ENCODE measurements around the gene GAS2L3. TPM values are rescaled to one million over a fixed set of nuclear protein-coding genes. Genes with fewer than 3 reads are reported as not detected.
"Not testable (repeated sequence)": the region's sequence is repeated elsewhere in the genome, so short reads cannot be mapped to it uniquely, and the experiment has no call there.

GAS2L3 gene
- total RNA-seq, 1 experiment from 2014 or later, result 116 TPM

GRCh38 chr12:100632445-100632892 lies 59.0 kb downstream of the GAS2L3 start:
- peak overlapping the region; percentile 70 for H3K27ac Mint-ChIP-seq (ENCODE audit: unreplicated experiment)
- H3K36me3 Mint-ChIP-seq (ENCODE audit: insufficient read depth, unreplicated experiment), result peaks cover 35% of the 10 kb centered on the region
- CTCF ChIA-PET, result interaction anchor here (0.7 to 1.5 kb wide), 9 partner anchors 13 to 548 kb away, joined by 3 to 7 read pairs (median 3); no protein-coding TSS in a partner anchor
- BruUV-seq (replicated peaks), result no TSS peak
- peak overlapping the region; percentile 62 for H3K4me3 Mint-ChIP-seq (ENCODE audit: low read depth, unreplicated experiment)
- no peak for TF ChIP-seq CTCF (IDR thresholded peaks at IDR 0.05; ENCODE audit: unreplicated experiment)
- peaks cover 4% of the 10 kb centered on the region for H3K9me3 Mint-ChIP-seq (ENCODE audit: low read depth, unreplicated experiment)
- intact Hi-C loops (cut with micrococcal nuclease; ENCODE audit: unreplicated experiment), result loop anchor here (2.0 to 5.0 kb wide), 2 partner anchors 40 to 55 kb away; no protein-coding TSS in a partner anchor
- peak; percentile 43 for DNase-seq
- H3K4me1 Mint-ChIP-seq (ENCODE audit: low read depth, unreplicated experiment), result peaks cover 41% of the 10 kb centered on the region
- no peaks in the 10 kb centered on the region for H3K27me3 Mint-ChIP-seq (ENCODE audit: unreplicated experiment)

- not testable (repeated sequence) for H3K9me3 Mint-ChIP-seq (ENCODE audit: low read depth, unreplicated experiment); H3K27me3 Mint-ChIP-seq (ENCODE audit: unreplicated experiment); BruUV-seq (replicated peaks)
- intact Hi-C loops (cut with micrococcal nuclease; ENCODE audit: unreplicated experiment), result loop anchor here (2.0 to 5.0 kb wide), 2 partner anchors 40 to 56 kb away; no protein-coding TSS in a partner anchor
- DNase-seq, result peak; percentile 63
- Mint-ChIP-seq H3K4me1 (ENCODE audit: low read depth, unreplicated experiment) (peaks cover 41% of the 10 kb centered on the region), H3K4me3 (ENCODE audit: low read depth, unreplicated experiment) (peak overlapping the region; percentile 62), H3K27ac (ENCODE audit: unreplicated experiment) (peak overlapping the region; percentile 70), H3K36me3 (ENCODE audit: insufficient read depth, unreplicated experiment) (peaks cover 35% of the 10 kb centered on the region)
- CTCF ChIA-PET, result interaction anchor here (0.7 to 1.5 kb wide), 7 partner anchors 13 to 365 kb away, joined by 3 to 6 read pairs (median 3); no protein-coding TSS in a partner anchor
Observed at GRCh38 chr12:100633082-100633785, 59.8 kb downstream of the GAS2L3 start.

GRCh38 chr12:100643246-100643645 lies 69.8 kb downstream of the GAS2L3 start:
- Mint-ChIP-seq H3K36me3 (ENCODE audit: insufficient read depth, unreplicated experiment) (peaks cover 21% of the 10 kb centered on the region), H3K4me3 (ENCODE audit: low read depth, unreplicated experiment) (no peak overlapping the region), H3K4me1 (ENCODE audit: low read depth, unreplicated experiment) (peaks cover 11% of the 10 kb centered on the region), H3K9me3 (ENCODE audit: low read depth, unreplicated experiment) (peaks cover 11% of the 10 kb centered on the region), H3K27ac (ENCODE audit: unreplicated experiment) (no peak overlapping the region), H3K27me3 (ENCODE audit: unreplicated experiment) (no peaks in the 10 kb centered on the region)
- no peak for DNase-seq
- no peak for TF ChIP-seq CTCF (IDR thresholded peaks at IDR 0.05; ENCODE audit: unreplicated experiment)
- BruUV-seq (replicated peaks), result no TSS peak
- intact Hi-C loops (cut with micrococcal nuclease; ENCODE audit: unreplicated experiment), result no loop called here
- CTCF ChIA-PET, result no interaction called here

GRCh38 chr12:100646896-100647295 lies 73.4 kb downstream of the GAS2L3 start:
- peaks cover 18% of the 10 kb centered on the region for H3K4me1 Mint-ChIP-seq (ENCODE audit: low read depth, unreplicated experiment)
- H3K27ac Mint-ChIP-seq (ENCODE audit: unreplicated experiment), result no peak overlapping the region
- intact Hi-C loops (cut with micrococcal nuclease; ENCODE audit: unreplicated experiment), result no loop called here
- H3K36me3 Mint-ChIP-seq (ENCODE audit: insufficient read depth, unreplicated experiment), result peaks cover 21% of the 10 kb centered on the region
- H3K9me3 Mint-ChIP-seq (ENCODE audit: low read depth, unreplicated experiment), result peaks cover 3% of the 10 kb centered on the region
- no peak for TF ChIP-seq CTCF (IDR thresholded peaks at IDR 0.05; ENCODE audit: unreplicated experiment)
- no peak for DNase-seq
- CTCF ChIA-PET, result no interaction called here
- no TSS peak for BruUV-seq (replicated peaks)
- no peak overlapping the region for H3K4me3 Mint-ChIP-seq (ENCODE audit: low read depth, unreplicated experiment)
- H3K27me3 Mint-ChIP-seq (ENCODE audit: unreplicated experiment), result no peaks in the 10 kb centered on the region

GRCh38 chr12:100651108-100651507 lies 77.6 kb downstream of the GAS2L3 start:
- DNase-seq, result no peak

More at GRCh38 chr12:100651108-100651507, 77.6 kb downstream of the GAS2L3 start:
- H3K27ac Mint-ChIP-seq (ENCODE audit: unreplicated experiment), result no peak overlapping the region
- no peaks in the 10 kb centered on the region for H3K9me3 Mint-ChIP-seq (ENCODE audit: low read depth, unreplicated experiment)
- H3K36me3 Mint-ChIP-seq (ENCODE audit: insufficient read depth, unreplicated experiment), result peaks cover 16% of the 10 kb centered on the region
- no peaks in the 10 kb centered on the region for H3K27me3 Mint-ChIP-seq (ENCODE audit: unreplicated experiment)
- CTCF ChIA-PET, result no interaction called here
- intact Hi-C loops (cut with micrococcal nuclease; ENCODE audit: unreplicated experiment), result no loop called here
- peak; percentile 54 for TF ChIP-seq CTCF (IDR thresholded peaks at IDR 0.05; ENCODE audit: unreplicated experiment)
- H3K4me3 Mint-ChIP-seq (ENCODE audit: low read depth, unreplicated experiment), result no peak overlapping the region
- BruUV-seq (replicated peaks), result no TSS peak
- peaks cover 18% of the 10 kb centered on the region for H3K4me1 Mint-ChIP-seq (ENCODE audit: low read depth, unreplicated experiment)

Data from Calu3 (cell line).